Vagina (tissue), 2 donors: ENCODE data around the gene RHBDD1.

ENCODE experiments used
- CTCF ChIP-seq, 3 experiments: fragments of 450-650 bp in 2 of 3; fragments of 200-600 bp in 1 of 3; sonication (generic) in 1 of 3; IDR thresholded peaks; one replicate each; pipeline ENCODE4 v1.5.1; 2017 to 2019; ENCODE audit warnings: antibody characterized with exemption in 3 of 3, mild to moderate bottlenecking in 2 of 3, moderate library complexity in 2 of 3
- POLR2A ChIP-seq, 2 donors: fragments of 450-650 bp; IDR thresholded peaks; one replicate each; pipeline ENCODE4 v1.6.1; 2017; ENCODE audit warnings: antibody characterized with exemption in 2 of 2, mild to moderate bottlenecking in 2 of 2, moderate library complexity in 2 of 2

GRCh38 chr2:226813148-226813701 is 22.6 kb upstream of the RHBDD1 start:
- TF ChIP-seq CTCF (IDR thresholded peaks at IDR 0.05) (no peak), POLR2A (IDR thresholded peaks at IDR 0.05) (no peak)
